GM18517 (cell line): Measurements from ENCODE around the gene ABI3BP.

Experiments used
- ATAC-seq: cut with Tn5 transposase; IDR thresholded peaks from one replicate; pipeline ENCODE4 v1.9.1; 2021; ENCODE audit warnings: mild to moderate bottlenecking, moderate library complexity; ENCODE audit not compliant: unreplicated experiment

The ABI3BP gene

DNA sequence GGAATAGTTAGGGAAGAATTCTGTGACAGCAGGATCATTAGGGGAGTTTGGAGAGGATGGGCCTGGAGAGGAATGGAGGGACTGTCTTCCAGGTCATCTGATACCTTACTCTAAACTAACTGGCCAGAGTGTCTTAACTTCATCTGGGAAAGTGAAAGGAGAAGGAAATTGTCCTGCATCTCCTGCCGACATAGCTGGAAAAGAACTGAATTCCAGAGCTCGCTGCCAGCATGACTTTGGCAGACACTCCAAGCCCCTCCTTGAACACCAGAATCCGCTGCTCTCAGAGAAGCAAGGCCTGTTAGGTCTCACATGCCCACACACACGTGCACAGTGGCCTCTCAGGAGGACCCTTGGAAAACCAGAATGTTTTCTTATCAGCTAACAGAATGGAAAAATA is 10.5 kb downstream of the ABI3BP start:
- ATAC-seq, result no peak

GRCh38 chr3:100981164-100981911 is 11.9 kb downstream of the ABI3BP start:
- ATAC-seq, result no peak

GRCh38 chr3:100978011-100978659 is 15.1 kb downstream of the ABI3BP start:
- ATAC-seq, result no peak

GRCh38 chr3:100976611-100977010 is 16.6 kb downstream of the ABI3BP start:
- ATAC-seq, result no peak

- ATAC-seq, result no peak
Observed at GRCh38 chr3:100975714-100976113, 17.5 kb downstream of the ABI3BP start.

DNA sequence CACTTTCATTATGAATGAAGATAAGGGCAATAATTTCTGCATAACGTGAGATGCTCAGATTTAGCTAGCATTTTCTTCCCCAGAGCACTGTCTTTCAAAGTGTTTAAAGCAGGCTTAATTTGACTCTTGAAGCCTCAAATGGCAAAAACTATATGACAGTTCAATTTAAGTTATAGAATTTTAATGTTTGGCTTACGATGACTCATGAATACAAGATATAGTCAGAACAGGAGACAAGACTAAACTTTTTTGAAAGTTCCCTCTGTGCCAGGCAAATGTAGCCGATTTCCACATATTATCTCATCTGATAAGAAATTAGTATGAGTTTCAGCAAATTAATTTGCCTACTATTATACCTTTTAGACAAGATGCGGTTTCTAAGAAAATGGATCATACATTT is 19.6 kb downstream of the ABI3BP start:
- no peak for ATAC-seq

DNA sequence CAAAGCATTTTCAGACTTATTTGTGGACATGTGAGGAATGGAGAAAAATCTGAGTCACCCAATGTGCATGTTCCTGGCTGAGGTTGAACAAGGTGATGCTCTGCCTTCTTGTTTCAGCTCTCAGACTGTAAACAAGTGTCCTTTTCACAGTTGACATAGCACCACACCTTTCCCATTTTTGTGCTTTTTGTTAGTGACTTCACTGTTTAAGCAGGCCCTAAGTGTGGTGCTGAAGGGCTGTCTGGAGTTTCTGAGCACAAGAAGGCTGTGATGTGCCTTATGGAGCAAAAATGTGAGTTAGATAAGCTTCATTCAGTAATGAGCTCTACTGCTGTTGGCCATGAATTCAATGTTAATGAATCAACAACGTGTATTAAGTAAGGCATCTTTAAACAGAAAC is 20.4 kb downstream of the ABI3BP start:
- no peak for ATAC-seq

- ATAC-seq, result no peak
Observed at GRCh38 chr3:100972301-100972844, 20.8 kb downstream of the ABI3BP start.

GRCh38 chr3:100971798-100972197 is 21.4 kb downstream of the ABI3BP start:
- no peak for ATAC-seq

- ATAC-seq, result no peak
Observed at GRCh38 chr3:100970477-100970990, 22.7 kb downstream of the ABI3BP start.

- ATAC-seq, result no peak
Observed at GRCh38 chr3:100968932-100969906, 24.0 kb downstream of the ABI3BP start.

GRCh38 chr3:100966807-100967206 is 26.4 kb downstream of the ABI3BP start:
- ATAC-seq, result no peak

DNA sequence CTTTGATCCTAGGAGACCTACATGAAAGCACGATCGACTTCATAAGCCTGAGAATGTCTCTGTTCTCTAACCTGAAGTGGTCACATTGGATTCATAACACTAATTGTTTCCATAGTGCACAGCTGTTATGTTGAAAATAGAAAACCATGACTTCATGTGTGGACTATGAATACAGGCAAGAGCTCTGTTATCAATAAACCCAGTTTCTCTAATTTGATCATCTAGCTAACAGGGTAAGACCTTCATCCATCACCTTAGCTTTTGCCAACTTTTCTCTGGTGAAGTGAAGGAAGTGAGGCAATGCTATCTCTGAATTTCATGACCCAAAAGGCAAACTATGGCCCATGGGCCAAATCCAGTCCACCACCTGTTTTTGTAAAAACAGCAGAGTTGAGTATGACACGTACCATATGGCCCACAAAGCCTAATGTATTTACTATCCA is 27.2 kb downstream of the ABI3BP start:
- ATAC-seq, result no peak

DNA sequence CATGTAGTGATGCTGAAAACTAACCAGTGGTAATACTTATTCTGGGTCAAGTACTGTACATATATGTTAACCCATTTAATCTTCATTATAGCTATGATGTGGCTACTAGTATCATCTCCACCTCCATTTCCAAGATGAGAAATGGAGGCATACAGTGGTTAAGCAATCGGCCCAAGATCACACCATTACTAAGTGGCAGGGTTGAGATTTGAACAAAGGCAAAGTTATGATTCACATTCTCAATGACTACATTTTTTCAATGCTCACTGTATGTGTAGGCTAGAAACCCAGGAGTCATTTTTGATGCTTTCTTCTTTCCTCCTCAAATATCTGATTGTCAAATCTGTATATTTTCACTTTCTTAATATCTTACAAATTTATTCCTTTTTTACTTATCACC is 30.2 kb downstream of the ABI3BP start:
- ATAC-seq, result no peak

GRCh38 chr3:100957261-100957986 is 35.8 kb downstream of the ABI3BP start:
- ATAC-seq, result no peak

GRCh38 chr3:100956276-100956675 is 36.9 kb downstream of the ABI3BP start:
- no peak for ATAC-seq

DNA sequence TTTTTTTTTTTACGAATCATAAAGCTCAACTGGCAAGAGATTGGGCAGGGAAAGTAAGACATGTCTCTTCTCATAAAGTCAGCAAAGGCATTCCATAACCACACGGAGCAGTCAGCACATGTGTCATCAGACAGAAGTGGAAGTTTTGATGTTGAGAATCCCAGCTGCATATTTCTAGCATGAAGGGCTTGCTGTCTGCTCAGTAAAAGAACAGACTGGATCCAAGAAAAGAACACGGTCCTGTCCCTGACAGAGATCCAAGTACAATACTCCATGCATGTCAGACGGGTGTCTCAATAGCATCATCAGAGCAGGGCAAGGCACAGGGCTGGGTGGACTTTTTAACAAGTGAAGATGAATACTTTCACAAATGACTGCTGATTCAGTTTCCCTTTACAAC is 38.2 kb downstream of the ABI3BP start:
- ATAC-seq, result no peak

GRCh38 chr3:100954199-100954935 is 38.9 kb downstream of the ABI3BP start:
- ATAC-seq, result no peak

DNA sequence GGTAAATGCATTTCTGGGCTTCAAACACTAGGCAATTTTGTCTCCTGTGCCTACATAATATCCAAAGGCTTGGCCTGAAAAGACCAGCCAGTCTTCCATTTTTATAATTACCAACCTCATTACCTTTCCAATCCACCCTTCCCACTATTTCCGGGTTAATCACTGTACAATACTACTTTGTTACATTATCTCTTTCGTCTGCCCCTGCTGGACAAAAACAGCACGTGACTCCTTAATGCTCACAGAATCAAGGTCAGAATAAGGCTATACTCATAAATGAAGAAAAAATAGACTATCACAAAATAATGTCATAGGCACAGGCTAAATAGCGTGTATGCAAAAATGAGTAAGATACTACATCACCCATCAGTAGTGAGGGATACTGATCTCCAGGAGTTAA is 40.1 kb downstream of the ABI3BP start:
- ATAC-seq, result no peak

- ATAC-seq, result no peak
Observed at GRCh38 chr3:100947119-100947518, 46.1 kb downstream of the ABI3BP start.
